Liver (tissue), 3 donors: ENCODE results near the gene PMS1.

Source experiments
- MAX ChIP-seq: IDR thresholded peaks from 2 replicates; pipeline ENCODE4 v1.6.1; 2016; ENCODE audit warnings: antibody characterized with exemption
- TAF1 ChIP-seq: conservative IDR thresholded peaks from 2 replicates; pipeline ENCODE4 v1.6.1; 2016; ENCODE audit warnings: antibody characterized with exemption, mild to moderate bottlenecking
- TF ChIP-seq, protein P1 (sequence below): fragments of 150-350 bp; IDR thresholded peaks from 2 replicates; pipeline ENCODE4 v1.5.1; 2017; ENCODE audit warnings: improper control_type of control experiment, low read depth, low read length; ENCODE audit not compliant: missing input control
- donor health status: healthy.
- donor health status: healthy.

GRCh38 chr2:189885368-189885767, 101.1 kb downstream of the PMS1 start:
- TF ChIP-seq TAF1: no peak
- no peak for TF ChIP-seq MAX
- TF ChIP-seq, protein P1, sequence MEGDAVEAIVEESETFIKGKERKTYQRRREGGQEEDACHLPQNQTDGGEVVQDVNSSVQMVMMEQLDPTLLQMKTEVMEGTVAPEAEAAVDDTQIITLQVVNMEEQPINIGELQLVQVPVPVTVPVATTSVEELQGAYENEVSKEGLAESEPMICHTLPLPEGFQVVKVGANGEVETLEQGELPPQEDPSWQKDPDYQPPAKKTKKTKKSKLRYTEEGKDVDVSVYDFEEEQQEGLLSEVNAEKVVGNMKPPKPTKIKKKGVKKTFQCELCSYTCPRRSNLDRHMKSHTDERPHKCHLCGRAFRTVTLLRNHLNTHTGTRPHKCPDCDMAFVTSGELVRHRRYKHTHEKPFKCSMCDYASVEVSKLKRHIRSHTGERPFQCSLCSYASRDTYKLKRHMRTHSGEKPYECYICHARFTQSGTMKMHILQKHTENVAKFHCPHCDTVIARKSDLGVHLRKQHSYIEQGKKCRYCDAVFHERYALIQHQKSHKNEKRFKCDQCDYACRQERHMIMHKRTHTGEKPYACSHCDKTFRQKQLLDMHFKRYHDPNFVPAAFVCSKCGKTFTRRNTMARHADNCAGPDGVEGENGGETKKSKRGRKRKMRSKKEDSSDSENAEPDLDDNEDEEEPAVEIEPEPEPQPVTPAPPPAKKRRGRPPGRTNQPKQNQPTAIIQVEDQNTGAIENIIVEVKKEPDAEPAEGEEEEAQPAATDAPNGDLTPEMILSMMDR: no peak
